Activated CD4-positive, alpha-beta T cell treated with anti-CD3 and anti-CD28 coated beads, Interleukin-2, amount 50 U/mL, for 4 hours (primary cell): ENCODE measurements around the gene UQCRQ.
"Not testable (repeated sequence)": the region's sequence is repeated elsewhere in the genome, so short reads cannot be mapped to it uniquely, and the experiment has no call there.

Experiments used
- DNase-seq, 2 experiments: peaks; one replicate each; pipeline ENCODE4 v3.0.0-alpha.2; 2020

The UQCRQ gene

GRCh38 chr5:132834057-132834456 is 32.4 kb upstream of the UQCRQ start:
- DNase-seq, result no peak

GRCh38 chr5:132836852-132837251 is 29.6 kb upstream of the UQCRQ start:
- no peak for DNase-seq

GRCh38 chr5:132837868-132838267 is 28.6 kb upstream of the UQCRQ start:
- DNase-seq, result no peak

- no peak for DNase-seq
Measured at GRCh38 chr5:132838516-132839282, 27.7 kb upstream of the UQCRQ start.

GRCh38 chr5:132839426-132840301 is 26.8 kb upstream of the UQCRQ start:
- DNase-seq, result no peak

GRCh38 chr5:132840313-132840712 is 26.1 kb upstream of the UQCRQ start:
- no peak for DNase-seq

- no peak for DNase-seq
Measured at GRCh38 chr5:132840896-132841295, 25.5 kb upstream of the UQCRQ start.

GRCh38 chr5:132841305-132841704 is 25.1 kb upstream of the UQCRQ start:
- no peak for DNase-seq

GRCh38 chr5:132848270-132848669 is 18.2 kb upstream of the UQCRQ start:
- no peak for DNase-seq

- no peak for DNase-seq
Measured at GRCh38 chr5:132849347-132849746, 17.1 kb upstream of the UQCRQ start.

- no peak for DNase-seq
Measured at GRCh38 chr5:132850066-132850465, 16.4 kb upstream of the UQCRQ start.

- DNase-seq, result no peak
Measured at GRCh38 chr5:132853323-132853722, 13.1 kb upstream of the UQCRQ start.

- no peak for DNase-seq
Measured at GRCh38 chr5:132853790-132854189, 12.7 kb upstream of the UQCRQ start.

- DNase-seq, result no peak
Measured at GRCh38 chr5:132854301-132854700, 12.1 kb upstream of the UQCRQ start.

GRCh38 chr5:132854992-132855391 is 11.4 kb upstream of the UQCRQ start:
- DNase-seq, result not testable (repeated sequence)

GRCh38 chr5:132856011-132856410 is 10.4 kb upstream of the UQCRQ start:
- no peak for DNase-seq

- no peak for DNase-seq
Measured at GRCh38 chr5:132859889-132860437, 6.5 kb upstream of the UQCRQ start.

- no peak for DNase-seq
Measured at GRCh38 chr5:132860742-132861141, 5.7 kb upstream of the UQCRQ start.

GRCh38 chr5:132865668-132866341 is 637 bp upstream of the UQCRQ start:
- no peak for DNase-seq

- no peak for DNase-seq
Measured at GRCh38 chr5:132867046-132867451, 607 bp downstream of the UQCRQ start.

GRCh38 chr5:132868754-132869153 is 2.3 kb downstream of the UQCRQ start:
- no peak for DNase-seq

- DNase-seq, result no peak
Measured at GRCh38 chr5:132870801-132871200, 4.4 kb downstream of the UQCRQ start.
